Upper lobe of left lung (tissue), 6 donors: ENCODE results near the gene BROX. TPM values are rescaled to one million over a fixed set of nuclear protein-coding genes. Genes with fewer than 3 reads are reported as not detected.
A peak's percentile ranks its signal among the peaks of the same experiment; 100 is the strongest.
"Not testable (repeated sequence)": the region's sequence is repeated elsewhere in the genome, so short reads cannot be mapped to it uniquely, and the experiment has no call there.

Experiments
- ATAC-seq, 2 donors: fragments of 200-7000 bp; cut with Tn5 transposase; one replicate each; pipeline ENCODE4 v1.9.1; 2022; ENCODE audit warnings: mild to moderate bottlenecking in 2 of 2, moderate library complexity in 2 of 2; ENCODE audit not compliant: low FRiP score in 2 of 2
- DNase-seq, 2 donors: peaks; one replicate each; pipeline ENCODE4 v3.0.0-alpha.2; 2019 to 2020
- H3K27ac ChIP-seq, 4 donors: fragments of 200-600 bp; sonication (generic); one replicate each; pipeline ENCODE4 v1.5.1; 2016 to 2019
- H3K27me3 ChIP-seq, 4 donors: fragments of 200-600 bp; sonication (generic); one replicate each; pipeline ENCODE4 v1.5.1; 2017 to 2019
- H3K36me3 ChIP-seq, 4 donors: fragments of 200-600 bp; sonication (generic); one replicate each; pipeline ENCODE4 v1.5.1; 2016 to 2019
- H3K4me1 ChIP-seq, 4 donors: fragments of 200-600 bp; sonication (generic); one replicate each; pipeline ENCODE4 v1.5.1; 2018 to 2019
- H3K4me3 ChIP-seq, 4 donors: fragments of 200-600 bp; sonication (generic); one replicate each; pipeline ENCODE4 v1.5.1; 2017 to 2019; ENCODE audit warnings: mild to moderate bottlenecking in 2 of 4, moderate library complexity in 1 of 4
- H3K9me3 ChIP-seq, 4 donors: fragments of 200-600 bp; sonication (generic); one replicate each; pipeline ENCODE4 v1.5.1; 2018 to 2019
- EP300 ChIP-seq, 4 donors: sonication (generic); formaldehyde crosslinking; IDR thresholded peaks; one replicate each; pipeline ENCODE4 v1.5.1; 2017; ENCODE audit warnings: antibody characterized with exemption in 4 of 4, control low read depth in 2 of 4
- POLR2A ChIP-seq, 4 donors: fragments of 450-650 bp; IDR thresholded peaks; one replicate each; pipeline ENCODE4 v1.5.1; 2016 to 2017; ENCODE audit warnings: antibody characterized with exemption in 4 of 4, mild to moderate bottlenecking in 2 of 4
- POLR2AphosphoS5 ChIP-seq, 2 donors: sonication (generic); formaldehyde crosslinking; IDR thresholded peaks; one replicate each; pipeline ENCODE4 v1.5.1; 2017; ENCODE audit warnings: antibody characterized with exemption in 2 of 2
- WGBS, 2 donors: methylation state at CpG; one replicate each; pipeline ENCODE4 v1.1.5; 2017 to 2018; 5-methylcytosine and 5-hydroxymethylcytosine counted together
- total RNA-seq, 6 donors: library from RNA; depleted of rRNA in 4 of 6; stranded (reverse); fragments of >200 nt in 4 of 6; gene quantifications; one replicate each; pipeline versions ENCODE4 v1.1.0 to v1.2.1, GENCODE V29; 2016 to 2021
- TF ChIP-seq, protein P1 (sequence below), 6 experiments: fragments of 450-650 bp in 4 of 6; fragments of 200-600 bp in 2 of 6; sonication (generic) in 2 of 6; IDR thresholded peaks; one replicate each; pipeline ENCODE4 v1.5.1; 2016 to 2019; ENCODE audit warnings: antibody characterized with exemption in 6 of 6
- donor health status: DM: no; HTN: no; CAD: no; lungs with moderate emphysema.
- donor health status: DM: no; HTN: yes; CAD: no; lungs with severe emphysema.

The BROX gene
- total RNA-seq: 10 to 100 TPM; 21.0 to 74.0 (median 41.2) TPM

GRCh38 chr1:222712253-222713090 lies at the start of gene BROX, which contains the start of gene AIDA:
Gene BROX (plus strand): TSS chr1:222712564. CDS start chr1:222715700, 3,136 bp downstream.
Gene AIDA (minus strand): TSS chr1:222712491. CDS start chr1:222712317, 174 bp downstream.
- DNase-seq (peak; percentile 94 to 100), ATAC-seq (peak; percentile 96 to 98)
- H3K9me3 ChIP-seq: peaks cover 0 to 2% (median 0%) of the 10 kb centered on the region in 4 donors
- H3K27ac ChIP-seq: peak within 1 kb of the TSS; percentile 96 to 99 (median 98)
- no peaks in the 10 kb centered on the region for H3K27me3 ChIP-seq
- H3K4me1 ChIP-seq: peaks cover 20 to 42% (median 32%) of the 10 kb centered on the region in 4 donors
- 0% methylated on average over 16 to 27 of the region's 62 CpGs for WGBS, 2 donors
- H3K36me3 ChIP-seq: peaks cover 7 to 26% (median 13%) of the 10 kb centered on the region in 4 donors
- peak; percentile 38 to 87 for TF ChIP-seq POLR2AphosphoS5 (IDR thresholded peaks at IDR 0.05)
- peak in 1 of 4 donors; percentile 21 for TF ChIP-seq EP300 (IDR thresholded peaks at IDR 0.05)
- TF ChIP-seq POLR2A (IDR thresholded peaks at IDR 0.05): peak in 3 of 4 donors; percentile 10 to 75 (median 64)
- TF ChIP-seq, protein P1, sequence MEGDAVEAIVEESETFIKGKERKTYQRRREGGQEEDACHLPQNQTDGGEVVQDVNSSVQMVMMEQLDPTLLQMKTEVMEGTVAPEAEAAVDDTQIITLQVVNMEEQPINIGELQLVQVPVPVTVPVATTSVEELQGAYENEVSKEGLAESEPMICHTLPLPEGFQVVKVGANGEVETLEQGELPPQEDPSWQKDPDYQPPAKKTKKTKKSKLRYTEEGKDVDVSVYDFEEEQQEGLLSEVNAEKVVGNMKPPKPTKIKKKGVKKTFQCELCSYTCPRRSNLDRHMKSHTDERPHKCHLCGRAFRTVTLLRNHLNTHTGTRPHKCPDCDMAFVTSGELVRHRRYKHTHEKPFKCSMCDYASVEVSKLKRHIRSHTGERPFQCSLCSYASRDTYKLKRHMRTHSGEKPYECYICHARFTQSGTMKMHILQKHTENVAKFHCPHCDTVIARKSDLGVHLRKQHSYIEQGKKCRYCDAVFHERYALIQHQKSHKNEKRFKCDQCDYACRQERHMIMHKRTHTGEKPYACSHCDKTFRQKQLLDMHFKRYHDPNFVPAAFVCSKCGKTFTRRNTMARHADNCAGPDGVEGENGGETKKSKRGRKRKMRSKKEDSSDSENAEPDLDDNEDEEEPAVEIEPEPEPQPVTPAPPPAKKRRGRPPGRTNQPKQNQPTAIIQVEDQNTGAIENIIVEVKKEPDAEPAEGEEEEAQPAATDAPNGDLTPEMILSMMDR (IDR thresholded peaks at IDR 0.05): peak in 1 of 6 experiments; percentile 6
- peak within 1 kb of the TSS; percentile 80 to 93 (median 84) for H3K4me3 ChIP-seq

DNA sequence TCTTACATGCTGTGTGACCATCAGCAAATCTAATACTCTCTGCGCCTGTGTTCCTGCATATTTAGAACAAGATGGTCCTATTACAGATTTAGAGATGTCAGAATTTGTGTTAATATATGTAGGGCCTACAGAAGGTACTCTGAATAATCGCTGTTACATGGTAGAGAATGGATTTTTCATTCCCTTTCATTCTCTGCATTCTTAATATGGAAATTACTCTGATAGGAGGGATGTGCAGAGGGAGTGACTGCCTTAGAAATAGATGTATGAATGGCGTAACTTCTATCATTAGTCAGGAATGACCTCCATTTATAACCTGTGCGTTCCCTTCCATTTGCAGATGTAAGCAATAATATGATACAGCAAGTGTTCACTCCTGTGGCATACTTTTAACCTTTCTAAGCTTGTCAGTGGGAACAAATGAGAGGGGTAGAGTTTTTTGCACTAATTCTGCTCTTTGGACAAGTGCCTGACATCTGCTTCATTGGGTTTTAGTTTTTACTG lies 48.9 kb upstream of the BROX start:
- Histone ChIP-seq H3K36me3 (peaks cover 50 to 93% (median 78%) of the 10 kb centered on the region in 4 donors), H3K4me3 (no peak overlapping the region), H3K27me3 (no peaks in the 10 kb centered on the region), H3K4me1 (no peaks in the 10 kb centered on the region), H3K27ac (no peak overlapping the region), H3K9me3 (no peaks in the 10 kb centered on the region)
- DNase-seq (no peak), ATAC-seq (no peak)
- TF ChIP-seq, protein P1 (IDR thresholded peaks at IDR 0.05): no peak
- TF ChIP-seq POLR2A (IDR thresholded peaks at IDR 0.05) (no peak), EP300 (IDR thresholded peaks at IDR 0.05) (no peak), POLR2AphosphoS5 (IDR thresholded peaks at IDR 0.05) (no peak)
- WGBS, 2 donors: 95 to 97% methylated on average over 4 of the region's 4 CpGs

DNA sequence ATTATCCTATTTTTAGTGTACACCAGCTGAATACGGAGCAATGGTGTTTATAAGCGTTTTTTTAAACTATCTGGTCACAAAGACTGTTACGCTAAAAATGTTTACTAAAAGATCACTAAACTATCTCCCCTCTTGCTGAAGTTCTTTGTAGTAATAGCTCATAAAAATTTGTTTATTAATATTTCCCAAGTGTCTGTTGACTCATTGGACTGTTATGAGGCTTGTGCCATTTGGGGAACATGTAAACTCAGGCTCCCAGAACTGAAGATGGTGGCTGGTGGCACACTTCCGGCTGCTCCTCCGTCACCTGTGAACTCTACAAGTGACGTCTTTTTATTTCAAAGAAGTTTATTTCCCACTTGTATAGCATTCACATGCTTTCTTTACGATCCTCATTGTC lies 46.4 kb upstream of the BROX start:
- TF ChIP-seq POLR2AphosphoS5 (IDR thresholded peaks at IDR 0.05): no peak
- TF ChIP-seq, protein P1 (IDR thresholded peaks at IDR 0.05): no peak
- no peak for TF ChIP-seq EP300 (IDR thresholded peaks at IDR 0.05)
- no peak for TF ChIP-seq POLR2A (IDR thresholded peaks at IDR 0.05)
- DNase-seq (no peak), ATAC-seq (no peak)
- no peaks in the 10 kb centered on the region for H3K27me3 ChIP-seq
- H3K9me3 ChIP-seq: no peaks in the 10 kb centered on the region
- no peaks in the 10 kb centered on the region for H3K4me1 ChIP-seq
- H3K36me3 ChIP-seq: peaks cover 33 to 76% (median 58%) of the 10 kb centered on the region in 4 donors
- no peak overlapping the region for H3K27ac ChIP-seq
- 79 to 89% methylated on average over 7 of the region's 7 CpGs for WGBS, 2 donors
- H3K4me3 ChIP-seq: no peak overlapping the region

DNA sequence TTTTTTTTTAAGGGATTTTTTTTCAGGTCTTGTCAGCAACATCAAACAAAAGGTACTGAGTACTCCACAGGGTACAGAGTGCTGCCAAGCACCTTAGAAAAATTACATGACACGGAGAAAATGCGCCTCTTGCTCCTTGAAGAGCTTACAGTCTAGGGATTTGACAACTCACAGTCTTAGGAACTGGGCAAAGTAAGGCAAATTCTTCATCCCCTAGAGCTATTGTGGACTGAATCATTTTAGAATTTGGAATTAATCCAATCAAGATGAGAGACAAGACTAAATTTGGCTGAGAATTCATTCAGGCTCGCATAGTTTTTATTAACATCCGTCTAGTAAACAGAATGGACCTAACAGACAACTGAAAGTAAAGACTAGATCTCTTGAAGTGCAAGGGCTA lies 44.2 kb upstream of the BROX start:
- WGBS, 2 donors: 40 to 79% methylated on average over 1 to 2 of the region's 4 CpGs
- H3K4me1 ChIP-seq, DNase-seq, H3K9me3 ChIP-seq, H3K27ac ChIP-seq, H3K27me3 ChIP-seq, H3K4me3 ChIP-seq, ATAC-seq: not testable (repeated sequence)
- peaks cover 33 to 76% (median 51%) of the 10 kb centered on the region in 4 donors for H3K36me3 ChIP-seq

DNA sequence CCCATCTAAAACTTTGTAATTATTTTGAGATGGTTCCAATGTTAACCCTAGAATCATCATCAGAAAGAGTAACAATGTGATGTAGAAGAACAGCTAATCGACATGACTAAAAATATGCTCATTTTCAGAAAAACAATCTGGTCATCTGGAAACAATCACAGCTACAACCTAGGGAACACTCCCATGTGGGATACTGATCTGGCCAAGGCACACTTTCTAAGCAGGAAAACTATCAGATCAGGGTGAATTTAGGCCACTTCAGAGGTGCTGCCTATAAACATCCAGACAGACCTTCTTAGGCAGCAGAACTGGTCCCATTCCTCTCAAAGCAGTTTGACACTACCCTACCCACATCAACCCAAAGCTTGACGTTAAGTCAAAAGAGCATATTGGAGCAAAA lies 43.3 kb upstream of the BROX start:
- not testable (repeated sequence) for H3K4me1 ChIP-seq, H3K27ac ChIP-seq, H3K9me3 ChIP-seq, H3K4me3 ChIP-seq, ATAC-seq, H3K27me3 ChIP-seq, DNase-seq
- H3K36me3 ChIP-seq: peaks cover 24 to 76% (median 47%) of the 10 kb centered on the region in 4 donors
- WGBS, 2 donors: 80 to 100% methylated on average over 1 of the region's 2 CpGs
